Measurements from ENCODE around the gene BAHCC1.

The BAHCC1 gene

DNA sequence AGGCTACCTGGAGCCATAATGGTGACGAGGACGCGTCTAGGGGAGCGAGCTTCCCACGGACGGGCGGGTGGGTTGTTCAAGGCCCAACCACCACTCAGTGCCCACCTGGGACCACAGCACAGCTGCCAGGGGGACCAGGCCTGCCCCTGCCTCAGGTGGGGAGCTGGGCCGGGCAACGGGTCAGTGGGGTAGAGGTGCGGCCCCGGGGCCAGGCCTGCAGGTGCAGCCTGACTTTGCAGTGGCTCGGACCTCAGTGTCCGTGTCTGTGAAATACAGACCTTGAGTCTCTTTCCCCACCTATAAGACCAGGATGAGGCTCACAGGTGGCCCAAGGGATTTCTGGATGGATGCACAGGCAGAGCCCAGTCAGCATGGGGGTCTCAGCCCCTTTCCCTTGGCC lies 74.0 kb downstream of the BAHCC1 start:
- DNase-seq (ENCODE audit: low spot score), result no peak
- TF ChIP-seq, protein P1, sequence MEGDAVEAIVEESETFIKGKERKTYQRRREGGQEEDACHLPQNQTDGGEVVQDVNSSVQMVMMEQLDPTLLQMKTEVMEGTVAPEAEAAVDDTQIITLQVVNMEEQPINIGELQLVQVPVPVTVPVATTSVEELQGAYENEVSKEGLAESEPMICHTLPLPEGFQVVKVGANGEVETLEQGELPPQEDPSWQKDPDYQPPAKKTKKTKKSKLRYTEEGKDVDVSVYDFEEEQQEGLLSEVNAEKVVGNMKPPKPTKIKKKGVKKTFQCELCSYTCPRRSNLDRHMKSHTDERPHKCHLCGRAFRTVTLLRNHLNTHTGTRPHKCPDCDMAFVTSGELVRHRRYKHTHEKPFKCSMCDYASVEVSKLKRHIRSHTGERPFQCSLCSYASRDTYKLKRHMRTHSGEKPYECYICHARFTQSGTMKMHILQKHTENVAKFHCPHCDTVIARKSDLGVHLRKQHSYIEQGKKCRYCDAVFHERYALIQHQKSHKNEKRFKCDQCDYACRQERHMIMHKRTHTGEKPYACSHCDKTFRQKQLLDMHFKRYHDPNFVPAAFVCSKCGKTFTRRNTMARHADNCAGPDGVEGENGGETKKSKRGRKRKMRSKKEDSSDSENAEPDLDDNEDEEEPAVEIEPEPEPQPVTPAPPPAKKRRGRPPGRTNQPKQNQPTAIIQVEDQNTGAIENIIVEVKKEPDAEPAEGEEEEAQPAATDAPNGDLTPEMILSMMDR (IDR thresholded peaks at IDR 0.05; ENCODE audit: extremely low read depth, insufficient read depth, missing control alignments), result no peak
- in situ Hi-C loops (cut with MboI; ENCODE audit: low pct_unique_long_range_greater_than_20kb, low sequenced_read_pairs, unreplicated experiment), result no loop called here

DNA sequence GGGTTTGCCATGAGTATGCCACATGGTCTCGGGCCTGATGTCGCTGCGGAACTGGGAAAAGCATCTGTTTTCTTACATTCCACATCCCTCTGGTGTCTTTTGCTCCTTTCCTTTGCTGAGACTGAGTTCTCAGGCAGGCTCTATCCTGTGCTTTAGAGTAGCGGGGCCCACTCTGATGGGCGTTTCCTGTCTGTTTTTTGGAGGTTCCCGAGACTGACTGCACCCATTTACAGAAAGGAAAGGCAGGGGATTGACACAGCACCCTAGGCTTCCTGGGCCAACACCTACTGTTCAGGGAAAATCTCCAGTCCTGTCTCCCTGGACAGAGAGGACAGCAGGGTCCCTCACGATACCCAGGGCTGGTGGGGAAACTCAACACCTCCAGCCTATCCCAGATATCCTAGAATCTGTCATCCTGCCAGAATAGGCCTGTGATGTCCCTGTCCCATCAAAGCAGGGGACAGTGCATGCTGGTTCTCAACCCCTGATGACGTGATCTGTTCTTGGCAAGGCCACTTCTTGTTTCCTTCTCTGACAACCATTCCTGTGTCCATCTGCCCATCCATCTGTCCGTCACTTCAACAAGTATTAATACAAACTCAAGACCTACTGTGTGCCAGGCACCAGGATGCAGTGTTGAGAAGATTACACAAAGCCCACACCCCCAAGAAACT lies 75.2 kb downstream of the BAHCC1 start:
- no peak for DNase-seq (ENCODE audit: low spot score)
- in situ Hi-C loops (cut with MboI; ENCODE audit: low pct_unique_long_range_greater_than_20kb, low sequenced_read_pairs, unreplicated experiment), result no loop called here

DNA sequence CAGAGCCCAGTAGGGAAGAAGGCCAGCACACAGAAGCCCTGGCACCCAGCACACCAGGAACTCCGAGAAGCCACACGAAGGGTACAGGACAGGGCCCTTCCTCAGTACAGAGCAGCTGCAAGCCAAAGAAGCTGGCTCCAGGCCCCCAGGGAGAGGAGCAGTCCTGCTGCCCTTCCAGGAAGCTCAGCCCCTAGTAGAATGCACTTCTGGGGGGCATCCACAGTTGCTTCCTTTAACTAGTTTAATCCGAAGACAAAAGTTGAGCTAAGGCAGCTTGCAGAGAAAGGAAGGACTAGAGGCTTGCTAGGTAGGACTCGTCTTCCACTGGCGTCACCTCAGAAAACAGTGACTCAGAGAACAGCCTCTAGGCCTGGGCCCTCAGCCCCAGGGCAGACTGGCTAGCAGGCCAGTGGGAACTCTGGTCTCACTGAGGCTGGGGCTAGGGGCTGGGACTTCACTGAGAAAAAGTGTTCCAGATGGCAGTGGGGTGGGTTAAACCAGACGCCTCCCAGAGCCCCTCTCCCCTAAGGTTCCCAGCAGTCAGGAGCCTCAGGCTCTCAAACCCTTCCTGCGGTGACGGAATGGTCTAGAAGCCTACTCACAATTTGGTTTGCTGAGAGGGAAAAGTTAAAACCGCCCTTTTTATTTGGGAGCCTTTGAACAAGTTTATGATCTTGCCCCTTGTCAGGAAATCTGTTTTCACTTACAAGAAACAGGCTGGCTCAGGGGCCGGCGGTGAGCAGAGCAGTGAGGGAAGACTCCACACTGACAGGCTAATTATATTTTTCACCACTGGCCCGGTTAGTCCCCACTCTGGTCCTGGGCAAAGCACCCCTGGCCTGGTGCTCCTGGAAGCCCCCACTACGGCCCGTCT lies 75.9 kb downstream of the BAHCC1 start:
- DNase-seq (ENCODE audit: low spot score), result no peak
- TF ChIP-seq, protein P1 (IDR thresholded peaks at IDR 0.05; ENCODE audit: extremely low read depth, insufficient read depth, missing control alignments), result no peak
- in situ Hi-C loops (cut with MboI; ENCODE audit: low pct_unique_long_range_greater_than_20kb, low sequenced_read_pairs, unreplicated experiment), result no loop called here

More for the DNA sequence above, 75.2 kb downstream of the BAHCC1 start:
- TF ChIP-seq, protein P1 (IDR thresholded peaks at IDR 0.05; ENCODE audit: extremely low read depth, insufficient read depth, missing control alignments), result no peak

DNA sequence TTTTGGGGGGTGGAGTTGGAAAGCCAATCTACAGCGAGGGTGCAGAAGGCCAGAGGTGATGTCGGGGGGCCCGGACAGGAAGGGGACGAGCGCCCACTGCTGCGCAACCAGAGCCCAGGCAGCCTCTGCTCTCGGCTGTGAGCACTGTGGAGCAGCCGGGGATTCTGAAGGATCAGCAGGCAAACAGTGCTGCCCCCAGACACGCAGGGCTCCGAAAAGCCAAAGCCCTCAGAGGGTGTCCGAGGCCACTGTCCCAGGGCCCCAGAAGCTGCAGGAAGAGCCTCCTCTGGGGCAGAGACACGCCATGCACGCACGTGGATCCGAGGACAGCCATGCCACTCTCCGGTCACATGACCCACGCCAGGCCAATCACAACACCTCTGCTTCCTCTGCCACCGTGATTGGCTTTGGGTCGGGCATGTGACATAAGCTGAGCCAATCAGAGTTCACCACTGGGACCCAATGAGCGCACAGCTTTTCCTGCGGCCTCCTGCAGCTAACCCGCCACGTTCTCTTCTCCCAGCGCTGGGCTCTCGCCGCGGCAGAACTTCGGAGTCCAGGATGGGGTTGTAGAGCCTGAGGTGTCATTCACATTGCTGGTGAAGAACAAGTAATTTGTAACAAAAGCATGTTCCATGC lies 76.7 kb downstream of the BAHCC1 start:
- in situ Hi-C loops (cut with MboI; ENCODE audit: low pct_unique_long_range_greater_than_20kb, low sequenced_read_pairs, unreplicated experiment), result no loop called here
- TF ChIP-seq, protein P1 (IDR thresholded peaks at IDR 0.05; ENCODE audit: extremely low read depth, insufficient read depth, missing control alignments), result no peak
- DNase-seq (ENCODE audit: low spot score), result no peak

DNA sequence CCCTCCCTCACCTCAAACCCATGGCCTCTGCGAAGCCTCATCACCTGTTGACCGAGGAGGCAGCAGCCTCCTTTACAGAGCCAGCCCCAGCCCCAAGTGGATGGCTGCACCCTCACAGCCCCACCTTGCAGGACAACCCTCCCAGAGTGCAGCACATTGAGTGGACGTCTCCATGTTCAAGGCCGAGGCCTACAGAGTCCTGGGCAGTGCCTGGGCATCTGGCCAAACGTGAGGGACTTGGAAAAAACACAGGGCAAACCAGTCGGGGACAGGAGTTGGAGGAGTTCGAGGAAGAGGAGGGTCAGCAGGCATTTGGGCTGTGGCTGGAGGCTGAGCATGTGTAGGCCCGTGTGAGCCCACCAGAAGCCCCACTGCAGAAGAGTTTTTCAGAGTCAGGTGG lies 77.8 kb downstream of the BAHCC1 start:
- in situ Hi-C loops (cut with MboI; ENCODE audit: low pct_unique_long_range_greater_than_20kb, low sequenced_read_pairs, unreplicated experiment), result no loop called here
- TF ChIP-seq, protein P1 (IDR thresholded peaks at IDR 0.05; ENCODE audit: extremely low read depth, insufficient read depth, missing control alignments), result no peak
- DNase-seq (ENCODE audit: low spot score), result no peak

DNA sequence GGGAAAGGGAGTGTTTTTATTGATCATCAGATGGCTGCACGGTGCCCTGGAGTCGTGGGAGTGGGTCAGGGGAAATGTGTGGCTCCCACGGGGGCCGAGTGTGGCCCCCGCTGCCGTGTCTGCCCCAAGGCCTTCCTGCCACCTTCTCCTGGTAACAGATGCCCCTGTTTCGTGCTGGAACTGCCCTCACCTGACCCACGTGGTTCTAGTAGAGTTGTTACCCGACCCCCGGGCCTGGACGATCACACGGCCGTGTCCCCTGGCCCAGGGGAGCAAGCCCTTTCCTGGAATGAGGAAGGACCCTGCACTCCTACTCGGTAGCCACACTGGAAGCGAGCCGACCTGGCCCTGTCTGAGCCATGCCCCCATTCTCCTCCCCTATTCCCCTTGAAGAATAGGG lies 79.7 kb downstream of the BAHCC1 start:
- in situ Hi-C loops (cut with MboI; ENCODE audit: low pct_unique_long_range_greater_than_20kb, low sequenced_read_pairs, unreplicated experiment), result no loop called here
- DNase-seq (ENCODE audit: low spot score), result no peak

More for the DNA sequence above, 79.7 kb downstream of the BAHCC1 start:
- TF ChIP-seq, protein P1 (IDR thresholded peaks at IDR 0.05; ENCODE audit: extremely low read depth, insufficient read depth, missing control alignments), result no peak

Data from GM13977 (cell line).